Measurements from ENCODE around the gene PLXNC1.
"Not testable (repeated sequence)": the region's sequence is repeated elsewhere in the genome, so short reads cannot be mapped to it uniquely, and the experiment has no call there.

The PLXNC1 gene

GRCh38 chr12:94308612-94309011, 160.2 kb downstream of the PLXNC1 start:
- no peak for DNase-seq

GRCh38 chr12:94309373-94309772, 161.0 kb downstream of the PLXNC1 start:
- DNase-seq = no peak

- DNase-seq = no peak
Observed at GRCh38 chr12:94312378-94312777, 164.0 kb downstream of the PLXNC1 start.

GRCh38 chr12:94316600-94316999, 168.2 kb downstream of the PLXNC1 start:
- DNase-seq = not testable (repeated sequence)

GRCh38 chr12:94318181-94318580, 169.8 kb downstream of the PLXNC1 start:
- DNase-seq = no peak

GRCh38 chr12:94320109-94320508, 171.7 kb downstream of the PLXNC1 start:
- DNase-seq = no peak

- no peak for DNase-seq
Observed at GRCh38 chr12:94322346-94322745, 174.0 kb downstream of the PLXNC1 start.

GRCh38 chr12:94326234-94326633, 177.9 kb downstream of the PLXNC1 start:
- no peak for DNase-seq

GRCh38 chr12:94326727-94327126, 178.3 kb downstream of the PLXNC1 start:
- DNase-seq = no peak

- DNase-seq = no peak
Observed at GRCh38 chr12:94327809-94328208, 179.4 kb downstream of the PLXNC1 start.

- no peak for DNase-seq
Observed at GRCh38 chr12:94329366-94329765, 181.0 kb downstream of the PLXNC1 start.

GRCh38 chr12:94333396-94333795, 185.0 kb downstream of the PLXNC1 start:
- no peak for DNase-seq

GRCh38 chr12:94336211-94336925, 188.0 kb downstream of the PLXNC1 start:
- no peak for DNase-seq

GRCh38 chr12:94338006-94338794, 189.8 kb downstream of the PLXNC1 start:
- no peak for DNase-seq

GRCh38 chr12:94340573-94340972, 192.2 kb downstream of the PLXNC1 start:
- no peak for DNase-seq

GRCh38 chr12:94353130-94353529, 204.8 kb downstream of the PLXNC1 start:
- DNase-seq = no peak

Measured in activated CD4-positive, CD25-positive, alpha-beta regulatory T cell treated with anti-CD3 and anti-CD28 coated beads, Interleukin-2, amount 50 U/mL, for 72 hours (primary cell).